ENCODE measurements around the gene SLC24A3. TPM values are rescaled to one million over a fixed set of nuclear protein-coding genes. Genes with fewer than 3 reads are reported as not detected.

SLC24A3 gene
- polyA plus RNA-seq, 1 donor = 28.9 TPM

DNA sequence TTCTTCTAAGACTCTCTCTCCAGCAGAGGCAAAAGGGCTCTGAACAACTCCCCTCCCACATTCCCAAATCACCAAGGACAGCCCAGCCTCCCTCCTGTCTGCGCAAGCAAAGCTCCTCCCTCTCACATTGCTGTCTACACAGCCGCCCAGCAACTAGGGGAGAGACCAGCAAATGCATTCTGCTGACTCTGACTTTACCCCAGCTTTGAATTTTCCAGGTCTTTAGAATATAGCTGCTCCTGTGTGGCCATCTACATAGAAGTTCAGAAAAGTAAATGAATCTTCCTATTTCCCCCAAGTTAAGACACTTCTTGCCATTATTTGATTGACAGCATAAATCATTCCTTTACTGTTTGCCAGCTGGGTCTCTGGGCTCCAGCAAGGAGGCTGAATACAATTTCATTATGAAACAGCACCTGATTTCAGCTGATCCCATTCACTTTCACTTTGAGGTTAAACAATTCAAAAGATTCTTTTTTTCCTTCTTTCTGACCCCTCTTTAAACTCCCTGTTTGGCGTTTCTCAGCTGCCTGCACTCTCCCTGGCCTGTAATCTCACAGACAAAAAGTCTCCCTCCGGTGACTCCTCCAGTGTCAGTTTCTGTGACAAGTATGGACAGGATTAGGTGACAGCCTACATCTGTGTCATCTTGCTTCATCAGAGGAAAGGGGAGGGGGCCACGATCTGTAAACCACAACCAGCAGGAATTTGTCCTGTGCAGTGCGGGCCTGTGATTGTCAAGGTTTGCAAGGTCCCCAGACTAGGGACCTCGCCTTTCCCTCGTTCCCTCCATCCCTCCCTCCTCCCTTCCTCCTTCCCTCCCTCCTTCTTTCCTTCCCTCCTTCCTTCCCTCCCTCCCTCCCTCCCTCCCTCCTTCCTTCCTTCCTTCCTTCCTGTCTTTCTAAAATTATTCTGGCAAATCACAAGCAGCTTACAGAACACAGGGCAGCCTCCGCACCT, 340.1 kb downstream of the SLC24A3 start:
- DNase-seq = peak; percentile 33

DNA sequence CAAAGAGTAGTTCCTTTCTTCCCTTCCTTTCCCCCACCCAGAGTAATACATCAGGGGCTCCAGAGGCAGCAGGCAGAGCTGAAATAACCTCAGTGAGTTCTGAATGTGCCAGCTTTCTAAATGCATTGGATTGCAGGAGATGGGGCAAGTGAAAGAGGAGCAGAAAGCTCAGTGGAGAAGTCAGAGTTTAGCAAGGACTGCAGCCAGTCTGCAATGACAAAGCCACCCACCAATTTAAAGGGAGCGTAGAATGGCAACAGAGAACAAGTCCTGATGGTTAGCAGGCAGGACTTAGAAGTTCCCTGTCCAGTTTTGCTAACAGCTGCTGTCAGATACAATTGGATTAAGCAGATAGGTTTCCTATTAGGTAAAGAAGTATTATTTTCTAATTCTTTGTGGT, 342.2 kb downstream of the SLC24A3 start:
- no peak for DNase-seq

DNA sequence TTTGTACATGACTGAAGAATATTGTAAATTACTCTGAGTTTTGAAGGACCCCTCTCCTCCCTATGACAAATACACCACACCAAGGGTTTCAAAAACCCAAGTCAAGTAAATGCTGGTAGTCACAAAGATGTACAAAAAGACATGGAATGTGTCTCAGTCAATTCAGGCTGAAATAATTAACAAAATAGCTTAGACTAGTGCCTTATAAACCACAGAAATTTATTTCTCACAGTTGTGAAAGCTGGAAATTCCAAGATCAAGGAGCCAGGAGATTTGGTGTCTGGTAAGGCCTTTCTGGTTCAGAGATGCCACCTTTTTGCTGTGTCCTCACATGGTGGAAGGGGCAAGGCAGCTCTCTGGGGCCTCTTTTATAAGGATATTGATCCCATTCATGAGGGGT, 343.3 kb downstream of the SLC24A3 start:
- DNase-seq = no peak

DNA sequence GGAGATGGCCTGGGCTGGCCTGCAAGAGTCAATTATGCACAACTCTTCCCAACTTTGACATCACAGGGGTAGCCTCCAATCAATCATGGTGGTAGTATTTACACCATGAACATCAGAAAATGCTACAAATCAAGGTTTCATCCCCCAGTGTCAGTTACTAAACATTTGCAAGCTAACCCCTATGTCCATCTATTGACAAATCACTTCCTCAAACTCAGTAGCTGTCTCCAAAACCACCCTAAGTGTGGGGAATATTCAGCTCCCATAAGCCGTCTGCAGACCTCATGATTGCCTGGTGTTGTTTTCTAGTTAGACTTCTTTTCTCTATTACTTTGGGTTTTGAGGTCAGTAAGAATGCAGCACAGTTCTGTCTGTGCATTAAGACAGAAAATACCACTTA, 344.8 kb downstream of the SLC24A3 start:
- DNase-seq = no peak

DNA sequence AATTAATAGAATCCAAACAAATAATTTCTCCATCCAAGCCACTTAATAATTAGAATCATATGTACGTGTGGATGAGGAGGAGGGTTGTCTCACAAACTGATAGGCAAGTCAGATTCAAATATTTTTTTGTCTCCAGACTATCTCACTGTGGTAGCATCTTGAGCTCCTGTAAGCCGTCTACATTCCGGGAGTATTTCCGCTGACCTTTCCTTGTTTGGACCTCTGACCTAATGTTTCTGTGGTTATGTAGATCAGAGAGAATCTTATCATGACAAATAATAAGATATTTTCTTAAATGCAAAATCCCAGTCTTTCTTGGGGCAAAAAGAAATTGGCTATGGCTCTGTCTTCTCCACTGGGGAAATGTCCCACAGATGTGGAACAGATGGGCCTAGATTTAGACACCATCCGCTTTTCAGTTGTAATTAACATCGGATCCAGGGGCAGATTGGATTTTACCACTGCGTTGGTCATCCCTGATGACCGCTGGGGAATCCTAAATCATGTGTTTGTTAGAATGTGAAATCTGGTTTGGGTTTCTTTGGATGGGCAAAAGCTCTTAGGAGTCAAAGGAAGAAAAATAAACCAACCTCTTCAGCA, 348.5 kb downstream of the SLC24A3 start:
- DNase-seq = no peak

DNA sequence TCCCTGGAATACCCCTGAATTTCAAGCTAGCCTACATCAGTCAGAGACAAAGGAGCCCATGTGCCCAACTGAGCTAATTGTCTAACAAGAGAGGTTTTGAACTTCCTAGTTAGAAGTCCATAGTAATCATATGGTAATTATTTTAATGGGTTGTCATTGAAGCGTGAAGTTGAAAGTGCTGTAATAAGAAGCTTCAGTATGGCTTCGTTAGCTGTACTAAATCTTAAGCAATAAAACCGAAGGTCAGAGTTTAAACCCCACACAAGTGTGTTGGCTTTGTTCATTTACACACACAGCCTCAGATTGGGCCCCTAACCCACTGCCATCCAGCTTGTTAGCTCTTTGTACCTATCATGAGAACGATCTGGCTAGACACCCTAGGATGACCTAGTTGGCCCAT, 350.0 kb downstream of the SLC24A3 start:
- DNase-seq = no peak

DNA sequence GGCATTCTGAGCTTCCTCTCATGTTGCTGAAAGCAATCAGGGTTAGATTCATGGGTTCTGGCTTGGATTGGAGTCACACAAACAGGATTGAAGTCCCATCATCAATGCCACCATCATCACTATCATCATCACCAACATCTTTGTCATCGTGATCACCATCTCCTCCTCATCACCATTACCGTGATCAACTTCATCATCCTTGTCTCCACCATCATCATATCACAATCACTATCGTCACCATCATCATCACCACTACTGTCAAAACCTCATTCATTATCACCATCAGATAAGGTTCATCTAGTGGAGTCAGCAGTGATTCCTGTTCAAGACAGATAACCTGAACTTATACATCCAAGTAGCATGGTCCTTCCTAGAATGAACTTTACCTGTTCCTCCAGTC, 351.8 kb downstream of the SLC24A3 start:
- no peak for DNase-seq

DNA sequence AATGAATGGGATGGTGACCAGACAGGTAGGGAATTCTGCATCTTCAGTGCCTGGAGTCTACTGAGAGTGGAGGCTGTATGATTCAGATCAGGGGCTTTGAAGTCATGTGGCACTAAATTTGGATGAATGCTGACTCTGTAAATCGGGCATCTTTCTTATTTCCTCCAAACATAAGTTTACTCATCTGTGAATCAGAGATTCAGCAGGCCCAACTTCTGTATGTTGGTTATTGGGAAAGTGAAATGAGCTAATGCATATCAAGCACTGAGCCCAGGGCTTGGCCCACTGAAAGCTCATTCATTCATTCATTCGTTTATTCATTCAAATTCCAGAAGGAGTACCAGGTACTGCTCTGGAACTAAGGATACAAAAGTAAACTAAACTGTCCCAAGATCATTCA, 353.3 kb downstream of the SLC24A3 start:
- no peak for DNase-seq

DNA sequence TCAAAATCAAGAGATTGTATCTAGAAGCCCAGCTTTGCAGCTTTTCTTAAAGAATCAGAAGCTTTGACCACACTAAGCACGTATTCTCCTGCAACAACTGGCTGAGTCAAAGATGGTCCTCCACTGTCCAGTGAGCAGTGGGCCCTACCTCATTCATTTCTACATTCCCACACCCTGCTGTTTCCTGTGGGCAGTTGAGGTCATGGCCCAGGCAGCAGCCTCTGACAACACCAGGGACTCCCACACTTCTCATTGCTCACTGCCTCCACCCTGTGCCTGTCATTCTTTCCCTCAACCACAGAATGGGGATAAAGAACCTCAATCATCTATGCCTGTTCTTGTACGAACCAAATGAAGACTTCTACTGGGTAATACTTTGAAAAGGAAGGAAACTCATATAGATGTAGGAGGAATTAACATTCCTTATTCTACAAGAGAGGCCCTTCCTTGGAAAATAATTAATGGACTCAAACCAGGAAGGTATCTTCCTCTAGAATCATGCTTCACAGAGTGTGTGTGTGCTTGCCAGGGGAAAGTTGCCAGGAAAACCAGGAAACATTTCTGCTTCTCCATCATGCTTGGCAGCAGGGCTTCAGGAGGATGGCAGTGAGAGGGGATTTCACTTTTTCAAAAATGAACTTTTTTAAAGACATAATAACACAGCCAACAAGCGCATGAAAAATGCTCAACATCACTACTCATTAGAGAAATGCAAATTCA, 353.9 kb downstream of the SLC24A3 start:
- DNase-seq = peak; percentile 38

DNA sequence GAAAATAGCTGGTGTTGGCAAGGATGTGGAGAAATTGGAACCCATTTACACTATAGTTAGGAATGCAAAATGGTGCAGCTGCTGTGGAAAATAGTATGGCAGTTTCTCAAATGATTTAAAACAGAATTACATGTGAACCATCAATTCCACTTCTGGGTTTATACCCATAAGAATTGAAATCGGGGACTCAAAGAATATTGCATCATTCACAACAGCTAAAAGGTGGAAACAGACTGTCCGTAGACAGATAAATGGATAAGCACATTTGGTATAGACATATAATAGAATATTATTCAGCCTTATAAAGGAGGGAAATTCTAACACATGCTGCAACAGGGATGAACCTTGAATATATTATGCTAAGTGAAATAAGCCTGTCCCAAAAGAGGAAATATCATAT, 355.7 kb downstream of the SLC24A3 start:
- DNase-seq = no peak

DNA sequence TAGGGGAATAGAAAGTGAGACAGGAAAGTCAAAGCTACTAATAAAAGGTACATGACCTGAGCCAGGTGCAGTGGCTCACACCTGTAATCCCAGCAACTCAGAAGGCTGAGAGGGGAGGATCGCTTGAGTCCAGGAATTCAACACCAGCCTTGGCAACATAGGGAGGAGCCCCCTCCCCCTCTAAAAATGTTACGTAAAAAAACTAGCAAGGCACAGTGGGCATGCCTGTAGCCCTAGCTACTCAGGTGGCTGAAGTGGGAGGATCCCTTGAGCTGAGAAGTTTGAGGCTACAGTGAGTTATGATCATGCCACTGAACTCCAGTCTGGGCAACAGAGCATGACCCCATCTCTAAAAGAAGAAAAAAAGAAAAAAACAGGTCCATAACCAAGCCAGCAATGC, 359.6 kb downstream of the SLC24A3 start:
- no peak for DNase-seq

DNA sequence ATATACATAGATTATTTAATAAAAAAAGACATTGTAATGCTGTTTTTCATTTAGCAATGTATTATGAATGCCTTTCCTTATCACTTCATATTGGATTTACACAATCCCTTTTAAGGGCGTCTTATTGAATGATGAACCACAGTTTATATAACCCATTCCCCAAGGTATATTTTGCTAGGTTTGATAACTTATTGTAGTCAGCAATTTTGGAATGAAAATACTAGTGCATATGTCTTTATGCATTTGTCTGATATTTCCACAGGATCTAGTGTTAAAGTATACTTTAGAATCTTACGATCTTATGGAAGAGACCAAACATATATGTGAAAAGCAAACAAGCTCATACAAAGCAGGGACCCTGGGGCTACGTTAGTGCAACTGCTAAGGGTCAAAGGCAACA, 365.2 kb downstream of the SLC24A3 start:
- DNase-seq = no peak

DNA sequence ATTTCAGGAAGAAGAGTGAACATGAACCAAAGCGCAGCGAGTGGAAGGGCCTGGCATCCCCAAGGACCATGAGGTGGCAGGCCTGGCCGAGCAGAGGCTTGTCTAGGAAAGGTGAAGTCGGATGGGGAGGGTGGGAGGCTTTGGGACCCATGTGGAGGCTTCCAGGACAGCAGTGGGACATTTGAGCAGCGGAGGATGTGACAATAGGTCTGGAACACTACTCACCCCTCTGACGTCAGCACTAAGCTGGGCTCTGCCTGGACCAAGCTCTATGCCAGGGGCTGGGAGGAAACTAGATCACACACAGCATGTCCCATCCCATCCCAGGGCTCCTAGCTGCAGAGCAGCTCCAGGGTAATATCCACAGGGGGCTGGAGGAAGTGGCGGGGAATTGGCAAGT, 370.3 kb downstream of the SLC24A3 start:
- DNase-seq = no peak

DNA sequence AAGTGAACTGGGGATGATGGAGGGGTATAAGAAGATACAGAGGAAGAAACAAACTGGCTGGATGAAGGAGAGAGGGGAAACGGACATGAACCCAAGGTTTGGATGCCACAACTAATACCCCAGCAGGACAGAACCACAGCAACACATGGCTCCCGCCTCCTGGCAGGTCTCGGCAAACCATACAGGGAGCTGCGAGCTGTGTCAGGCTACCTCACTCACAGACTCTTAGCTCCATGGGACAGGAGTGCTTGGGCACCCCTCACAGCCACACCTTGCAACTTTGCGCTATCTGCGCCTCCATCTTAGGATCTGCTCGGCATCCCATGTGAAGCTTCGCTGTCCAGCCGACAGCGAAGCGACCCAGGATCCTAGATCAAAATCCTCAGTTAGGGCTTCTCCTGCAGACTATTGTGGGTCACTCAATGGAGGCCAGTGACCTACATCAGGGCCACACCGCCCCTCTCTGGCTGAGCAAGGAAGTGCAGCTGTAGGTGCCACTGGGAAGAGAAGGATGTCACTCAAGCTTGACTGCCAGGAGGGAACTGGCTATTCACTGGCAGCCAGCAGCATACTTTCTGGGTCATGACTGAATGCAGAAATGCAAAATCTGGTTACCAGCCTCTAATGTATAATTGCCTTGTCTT, 371.2 kb downstream of the SLC24A3 start:
- peak; percentile 35 for DNase-seq

DNA sequence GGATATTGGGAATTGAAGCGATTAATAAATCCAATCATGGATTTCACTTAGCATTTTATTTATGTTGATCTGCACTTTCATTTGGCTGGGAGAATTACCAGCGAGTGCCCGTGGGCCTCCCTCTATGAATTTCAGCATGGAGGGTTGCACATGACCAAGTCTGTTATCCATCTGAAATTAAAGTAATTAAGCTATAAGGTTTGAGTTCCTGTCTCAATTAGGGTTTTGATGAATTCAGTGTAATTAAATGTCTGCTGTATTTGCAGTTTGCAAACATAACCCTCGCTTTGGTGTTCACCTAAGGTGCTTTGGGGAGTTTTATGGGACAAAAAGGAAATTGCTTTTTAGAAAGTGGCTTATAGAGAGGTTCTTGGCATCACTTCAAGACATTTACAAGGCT, 375.8 kb downstream of the SLC24A3 start:
- no peak for DNase-seq

DNA sequence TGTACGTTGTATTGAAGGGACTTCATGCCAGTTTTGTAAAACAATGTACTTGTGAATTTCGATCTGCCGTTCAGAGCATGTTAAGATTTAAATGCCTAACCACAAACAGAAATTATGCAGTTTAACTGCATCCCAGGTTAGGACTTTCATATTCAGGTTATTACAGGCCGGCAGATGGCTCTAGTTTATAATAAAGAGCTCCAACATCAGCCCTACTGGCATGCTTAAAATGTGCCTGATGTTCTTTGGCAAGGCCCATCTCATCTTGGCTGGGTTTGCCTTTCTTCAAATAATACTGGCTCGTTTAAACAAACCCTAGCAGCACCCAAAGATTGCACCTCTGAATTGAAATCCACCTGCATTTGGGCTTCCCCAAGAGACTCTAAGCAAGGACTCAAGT, 376.3 kb downstream of the SLC24A3 start:
- DNase-seq = peak; percentile 52

DNA sequence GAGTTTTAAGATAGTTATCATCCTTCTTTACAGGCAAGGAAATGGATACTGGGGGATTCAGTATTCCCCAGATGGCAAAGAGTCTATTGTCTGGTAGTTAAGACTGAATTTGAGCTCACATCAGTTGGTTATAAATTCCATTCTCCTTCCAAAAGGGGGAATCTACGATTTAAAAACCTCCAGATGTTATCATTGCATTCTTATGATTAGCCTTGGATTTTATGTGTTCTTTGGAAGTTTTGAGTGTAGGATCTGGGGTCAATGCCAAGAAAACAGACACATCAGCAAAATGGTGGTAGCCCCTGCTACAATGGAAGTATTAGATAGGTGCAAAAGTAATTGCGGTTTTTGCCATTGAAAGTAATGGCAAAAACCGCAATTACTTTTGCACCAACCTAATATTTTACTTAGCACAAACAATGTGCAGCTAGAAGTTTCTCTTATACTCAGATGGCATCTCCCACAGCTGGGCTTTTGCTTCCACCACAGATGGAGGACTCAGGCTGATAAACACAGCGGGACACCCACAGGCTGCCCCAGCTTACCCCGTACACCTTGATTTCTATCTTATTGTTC, 377.4 kb downstream of the SLC24A3 start:
- no peak for DNase-seq

DNA sequence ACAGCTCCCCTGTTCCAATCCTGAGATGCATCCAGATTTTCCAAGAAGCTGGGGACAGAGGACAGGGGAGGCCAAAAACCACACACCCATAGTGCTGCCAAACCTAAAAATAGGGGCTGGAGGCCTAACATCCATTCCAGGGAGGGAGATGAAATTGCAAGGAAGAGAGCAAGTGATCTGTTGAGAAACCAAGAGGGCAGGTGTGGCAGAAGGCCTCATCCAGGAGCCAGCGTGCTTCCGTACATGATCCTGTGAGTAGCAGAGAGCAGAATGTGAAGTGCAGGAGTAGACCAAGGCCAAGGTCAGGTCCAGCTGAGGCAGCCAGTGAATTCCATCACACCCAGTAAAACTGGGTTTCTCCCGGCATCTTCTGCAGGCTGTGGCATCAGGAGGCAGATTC, 377.9 kb downstream of the SLC24A3 start:
- no peak for DNase-seq

DNA sequence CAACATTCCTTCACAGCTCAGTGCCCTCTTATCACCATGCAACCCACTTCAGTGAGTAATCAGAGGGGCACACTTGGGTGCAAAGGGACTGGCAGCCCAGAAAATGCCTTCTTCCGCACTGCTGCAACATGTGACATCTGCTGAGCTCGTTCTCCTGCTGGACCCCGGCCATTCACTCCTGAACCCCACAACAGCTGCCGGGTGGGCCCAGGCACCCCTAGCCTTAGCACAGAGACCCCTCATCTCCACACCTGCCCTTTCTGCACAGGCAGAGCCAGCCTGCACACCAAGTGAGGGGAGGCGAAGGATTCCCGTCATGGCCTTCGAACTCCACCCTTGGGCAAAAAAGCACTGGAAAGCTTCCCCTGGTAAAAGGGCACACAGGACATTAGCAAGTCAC, 381.3 kb downstream of the SLC24A3 start:
- DNase-seq = no peak

DNA sequence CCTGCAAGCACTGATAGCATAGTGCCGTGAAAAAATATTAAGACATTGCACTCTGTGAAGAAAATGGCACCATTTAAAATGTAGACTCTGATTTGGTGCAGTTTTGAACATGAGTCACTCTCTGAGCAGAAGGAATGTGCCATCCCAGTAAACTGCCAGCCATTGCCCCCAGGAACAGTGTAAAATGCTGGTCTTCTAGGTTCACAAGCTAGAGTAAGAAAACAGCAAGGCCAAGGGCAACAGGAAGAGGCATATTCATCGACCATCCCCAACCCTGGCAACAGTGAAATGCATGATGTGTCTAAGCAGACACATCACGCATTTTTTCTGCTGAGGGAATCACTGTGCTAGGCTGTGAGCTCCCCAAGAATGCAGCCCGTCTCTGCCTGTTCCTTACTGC, 382.5 kb downstream of the SLC24A3 start:
- no peak for DNase-seq

DNA sequence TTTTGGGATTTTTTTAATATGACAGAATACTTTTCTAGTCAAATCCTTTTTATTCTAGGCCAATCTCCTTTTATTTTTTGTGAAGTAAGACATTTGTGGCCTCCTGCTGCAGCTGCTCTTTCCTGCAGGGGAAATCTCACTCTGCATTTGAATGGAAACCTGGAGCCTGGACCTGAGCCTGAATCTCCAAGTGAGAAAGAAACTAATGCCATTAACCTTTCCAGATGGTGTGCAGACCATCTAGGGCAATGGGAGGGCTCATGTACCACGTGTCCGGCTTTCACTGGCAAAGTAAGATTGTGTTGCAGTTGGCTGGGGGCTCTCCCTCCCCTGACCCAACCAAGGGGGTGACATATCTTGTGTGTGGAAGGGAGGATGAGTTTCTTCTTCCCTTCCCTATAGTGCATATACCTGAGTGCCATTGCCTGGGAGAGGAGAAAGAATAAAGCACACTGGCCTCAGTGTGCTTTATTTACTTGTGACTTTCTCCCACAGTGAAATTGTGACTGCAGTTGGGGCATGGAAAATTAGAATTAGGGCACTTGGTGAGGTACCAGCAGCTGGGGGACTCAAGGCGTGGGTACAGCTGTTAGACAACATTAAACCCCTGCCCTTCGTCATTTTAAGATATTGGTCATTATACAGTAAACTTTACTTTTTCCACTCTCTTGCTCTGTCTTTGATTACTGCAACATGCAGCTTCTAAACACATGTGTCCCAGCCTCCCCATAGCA, 385.8 kb downstream of the SLC24A3 start:
- no peak for DNase-seq

DNA sequence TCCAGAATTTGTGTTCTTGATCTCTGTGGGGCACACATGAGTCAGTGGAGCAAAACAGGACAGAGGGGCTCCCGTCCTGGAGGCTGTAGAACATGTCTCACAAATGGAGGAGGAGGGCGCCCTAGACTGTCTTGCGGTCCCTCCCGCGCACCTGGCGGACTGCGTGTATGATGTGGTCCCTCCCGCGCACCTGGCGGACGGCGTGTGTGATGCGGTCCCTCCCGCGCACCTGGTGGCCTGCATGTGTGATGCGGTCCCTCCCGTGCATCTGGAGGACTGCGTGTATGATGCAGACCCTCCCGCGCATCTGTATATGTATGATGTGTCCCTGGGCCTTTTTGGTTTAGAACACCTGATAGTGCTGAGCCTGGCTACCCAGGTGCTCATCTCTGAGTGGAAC, 386.8 kb downstream of the SLC24A3 start:
- no peak for DNase-seq
